Cardiac septum (tissue), 1 donor: Measurements from ENCODE around the gene SLK. TPM values are rescaled to one million over a fixed set of nuclear protein-coding genes. Genes with fewer than 3 reads are reported as not detected.

Experiments
- DNase-seq: peaks from one replicate; pipeline ENCODE4 v3.0.0-alpha.2; 2020; ENCODE audit warnings: low spot score
- intact Hi-C: fragments of 100-400 bp; cut with DNase I; formaldehyde crosslinking; loops from one replicate; pipeline ENCODE4 v1.14.0; 2022
- microRNA-seq: library from miRNA; unstranded; fragments of <30 nt; microRNA quantifications from one replicate; pipeline ENCODE4 v1.2.0, GENCODE V29; 2020
- total RNA-seq: library from RNA; stranded (reverse); fragmentation: NEBNext Ultra II Directional; extraction: Animal tissue kit (Norgen Biotek cat#: 25700); gene quantifications from one replicate; pipeline ENCODE4 v1.2.1, GENCODE V29; 2021
- donor health status: DM: no; HTN: no; CAD: no.

SLK gene
- total RNA-seq, 1 donor from 2014 or later, result 59.7 TPM

- intact Hi-C loops, result loop anchor here (5.0 kb wide), 1 partner anchor 41 kb away; no protein-coding TSS in a partner anchor
- DNase-seq, result no peak
Measured at GRCh38 chr10:104076743-104077160, 109.8 kb downstream of the SLK start.

GRCh38 chr10:104077247-104077646 lies 110.3 kb downstream of the SLK start:
- intact Hi-C loops, result loop anchor here (5.0 kb wide), 1 partner anchor 40 kb away; no protein-coding TSS in a partner anchor

GRCh38 chr10:104077663-104078151 lies 110.8 kb downstream of the SLK start:
- intact Hi-C loops, result loop anchor here (5.0 kb wide), 1 partner anchor 40 kb away; no protein-coding TSS in a partner anchor
- DNase-seq, result no peak

More at GRCh38 chr10:104077247-104077646, 110.3 kb downstream of the SLK start:
- no peak for DNase-seq

Small RNA genes lying within 50 kb of the gene (microRNA-seq; reads per million reads assigned to microRNA genes)
- not detected for gene MIR936

Other genes starting within 250 kb of the SLK start
- gene SH3PXD2A, start 111.6 kb upstream of the SLK start, total RNA-seq, result 45.0 TPM
- 33.9 TPM for gene STN1, start 49.0 kb upstream of the SLK start, total RNA-seq
- gene COL17A1, start 118.7 kb downstream of the SLK start, total RNA-seq, result 0.22 TPM
- gene SFR1, start 155.0 kb downstream of the SLK start, total RNA-seq, result 7.2 TPM